HCT116 (cell line): ENCODE data around the gene CRYBB1. TPM values are rescaled to one million over a fixed set of nuclear protein-coding genes. Genes with fewer than 3 reads are reported as not detected.

Experiments used
- ATAC-seq: fragments of 200-7000 bp; cut with Tn5 transposase; 2 replicates; pipeline ENCODE4 v1.9.1; 2020; ENCODE audit warnings: mild to moderate bottlenecking, moderate library complexity
- BruUV-seq: library from RNA; stranded (reverse); fragments of 400-500 nt; replicated peaks from 2 replicates; lab custom pipeline; 2021; lab: Mats Ljungman, UMichigan
- CTCF ChIA-PET: fragments of 300-600 bp; sonication (Branson Sonifier 250); formaldehyde crosslinking; loops from one replicate; lab custom pipeline; 2021; ENCODE audit warnings: antibody characterized with exemption; lab: Charles Lee
- POLR2A ChIA-PET: fragments of 300-600, 350-600 bp; sonication (Branson Sonifier 250); formaldehyde crosslinking; loops from one replicate; lab custom pipeline; 2021; ENCODE audit warnings: antibody characterized with exemption; lab: Charles Lee
- RAD21 ChIA-PET, 2 experiments: fragments of 300-600 bp; sonication (Branson Sonifier 250); formaldehyde crosslinking; loops; one replicate each; lab custom pipeline; 2023; ENCODE audit warnings: low total read pairs in 2 of 2; ENCODE audit not compliant: uncharacterized antibody in 2 of 2, unreplicated experiment in 2 of 2, low non-redundant PET in 1 of 2; lab: Charles Lee
- DNase-seq: peaks from one replicate; pipeline ENCODE4 v3.0.0-alpha.2; 2010; ENCODE audit warnings: low read depth, low spot score
- H2AFZ ChIP-seq: fragments of 200-600 bp; shearing (Covaris generic), sonication (generic); 2 replicates; pipeline ENCODE4 v1.6.1; 2017; ENCODE audit warnings: low read depth, mixed run types, mixed read lengths, antibody characterized with exemption, low read length; ENCODE audit not compliant: poor library complexity, severe bottlenecking
- H3K27ac ChIP-seq: 2 replicates; pipeline ENCODE4 v1.5.1; 2012; ENCODE audit warnings: low read depth, low read length
- H3K27me3 ChIP-seq: fragments of 200-600 bp; sonication (generic); 2 replicates; pipeline ENCODE4 v1.6.1; 2016; ENCODE audit warnings: mixed run types, low read length, mixed read lengths; ENCODE audit not compliant: insufficient read depth
- H3K36me3 ChIP-seq, 2 experiments: fragments of 200-500 bp in 1 of 2; fragments of 200-600 bp in 1 of 2; sonication (Bioruptor generic) in 1 of 2; sonication (generic) in 1 of 2; 2 replicates each; pipeline versions ENCODE4 v1.5.1 to v1.6.1; 2014 to 2016; ENCODE audit warnings: low read length in 2 of 2, inconsistent platforms in 1 of 2, mixed read lengths in 1 of 2, mixed run types in 1 of 2; ENCODE audit not compliant: insufficient read depth in 2 of 2, control insufficient read depth in 1 of 2
- H3K4me1 ChIP-seq, 2 experiments: fragments of 200-600 bp in 1 of 2; sonication (generic) in 1 of 2; 2 replicates each; pipeline versions ENCODE4 v1.5.1 to v1.6.1; 2012 to 2017; ENCODE audit warnings: low read length in 2 of 2, inconsistent platforms in 1 of 2, mild to moderate bottlenecking in 1 of 2, mixed read lengths in 1 of 2, mixed run types in 1 of 2, moderate library complexity in 1 of 2; ENCODE audit not compliant: insufficient read depth in 2 of 2, control insufficient read depth in 1 of 2
- H3K4me2 ChIP-seq: fragments of 200-600 bp; sonication (generic); 2 replicates; pipeline ENCODE4 v1.6.1; 2017; ENCODE audit warnings: mixed run types, low read length, mixed read lengths
- H3K4me3 ChIP-seq, 2 experiments: fragments of 200-600 bp in 1 of 2; sonication (generic) in 1 of 2; replicated peaks in 1 of 2; 2 replicates each; pipeline ENCODE4 v1.5.1; 2011 to 2016; ENCODE audit warnings: low read length in 2 of 2, control low read depth in 1 of 2, low read depth in 1 of 2, mild to moderate bottlenecking in 1 of 2, mixed read lengths in 1 of 2, mixed run types in 1 of 2
- H3K79me2 ChIP-seq: fragments of 200-600 bp; sonication (generic); 2 replicates; pipeline ENCODE4 v1.6.1; 2017; ENCODE audit warnings: mild to moderate bottlenecking, mixed run types, low read length, moderate library complexity, mixed read lengths; ENCODE audit not compliant: insufficient read depth
- H3K9ac ChIP-seq: fragments of 200-600 bp; sonication (generic); 2 replicates; pipeline ENCODE4 v1.6.1; 2016; ENCODE audit warnings: low read length, mixed read lengths
- H3K9me2 ChIP-seq: fragments of 200-600 bp; sonication (generic), shearing (Covaris generic); 2 replicates; pipeline ENCODE4 v1.6.1; 2017; ENCODE audit warnings: mixed run types, mild to moderate bottlenecking, moderate library complexity; ENCODE audit not compliant: insufficient read depth
- H3K9me3 ChIP-seq, 2 experiments: fragments of 200-500 bp in 1 of 2; fragments of 200-600 bp in 1 of 2; sonication (Bioruptor generic) in 1 of 2; sonication (generic) in 1 of 2; 2 replicates each; pipeline ENCODE4 v1.6.1; 2014 to 2017; ENCODE audit warnings: low read length in 2 of 2, mixed read lengths in 2 of 2, inconsistent platforms in 1 of 2, low read depth in 1 of 2, mild to moderate bottlenecking in 1 of 2, mixed run types in 1 of 2, moderate library complexity in 1 of 2; ENCODE audit not compliant: control insufficient read depth in 1 of 2, insufficient read depth in 1 of 2
- H4K20me1 ChIP-seq: fragments of 200-600 bp; sonication (generic), shearing (Covaris generic); 2 replicates; pipeline ENCODE4 v1.6.1; 2017; ENCODE audit warnings: mixed run types, mild to moderate bottlenecking, moderate library complexity; ENCODE audit not compliant: insufficient read depth
- CTCF ChIP-seq, 3 experiments: fragments of 200-600 bp in 1 of 3; sonication (generic) in 1 of 3; IDR thresholded peaks in 2 of 3; conservative IDR thresholded peaks in 1 of 3; 2 replicates each; pipeline ENCODE4 v1.5.1; 2012 to 2017; ENCODE audit warnings: low read depth in 2 of 3, low read length in 2 of 3, antibody characterized with exemption in 1 of 3, borderline replicate concordance in 1 of 3, control low read depth in 1 of 3, mild to moderate bottlenecking in 1 of 3, mixed read lengths in 1 of 3, mixed run types in 1 of 3, moderate library complexity in 1 of 3; ENCODE audit not compliant: insufficient read depth in 1 of 3
- ELF1 ChIP-seq: IDR thresholded peaks from 2 replicates; pipeline ENCODE4 v1.6.1; 2012; ENCODE audit warnings: low read depth, borderline replicate concordance
- FOSL1 ChIP-seq: IDR thresholded peaks from 2 replicates; pipeline ENCODE4 v1.6.1; 2012; ENCODE audit warnings: low read depth
- POLR2A ChIP-seq: IDR thresholded peaks from 2 replicates; pipeline ENCODE4 v1.7.0; 2011; ENCODE audit warnings: borderline replicate concordance; ENCODE audit not compliant: insufficient read depth, insufficient read length; ENCODE audit errors: extremely low read depth
- RAD21 ChIP-seq: IDR thresholded peaks from 2 replicates; pipeline ENCODE4 v1.6.1; 2012; ENCODE audit warnings: low read depth, mild to moderate bottlenecking
- SP1 ChIP-seq: IDR thresholded peaks from 2 replicates; pipeline ENCODE4 v1.6.1; 2012; ENCODE audit warnings: low read depth
- intact Hi-C: fragments of 100-400 bp; cut with micrococcal nuclease; formaldehyde crosslinking; loops from 2 replicates; pipeline ENCODE4 v1.10.0; 2022
- total RNA-seq: library from RNA; stranded (reverse); gene quantifications from one replicate; pipeline ENCODE4 v1.2.1, GENCODE V29; 2021; ENCODE audit not compliant: unreplicated experiment
- TF ChIP-seq, protein P1 (sequence below): IDR thresholded peaks from 2 replicates; pipeline ENCODE4 v1.6.1; 2011; ENCODE audit warnings: mild to moderate bottlenecking, low read length, moderate library complexity; ENCODE audit not compliant: insufficient replicate concordance; ENCODE audit errors: extremely low read depth

Gene CRYBB1
- total RNA-seq, 1 experiment from 2014 or later: not detected

- no peak for TF ChIP-seq CTCF (IDR thresholded peaks at IDR 0.05 in 2 of 3, conservative IDR thresholded peaks at IDR 0.05 in 1 of 3; ENCODE audit: borderline replicate concordance in 1 of 3, insufficient read depth in 1 of 3, low read depth in 2 of 3, low read length in 2 of 3)
- no peak for TF ChIP-seq SP1
- TF ChIP-seq, protein P1, sequence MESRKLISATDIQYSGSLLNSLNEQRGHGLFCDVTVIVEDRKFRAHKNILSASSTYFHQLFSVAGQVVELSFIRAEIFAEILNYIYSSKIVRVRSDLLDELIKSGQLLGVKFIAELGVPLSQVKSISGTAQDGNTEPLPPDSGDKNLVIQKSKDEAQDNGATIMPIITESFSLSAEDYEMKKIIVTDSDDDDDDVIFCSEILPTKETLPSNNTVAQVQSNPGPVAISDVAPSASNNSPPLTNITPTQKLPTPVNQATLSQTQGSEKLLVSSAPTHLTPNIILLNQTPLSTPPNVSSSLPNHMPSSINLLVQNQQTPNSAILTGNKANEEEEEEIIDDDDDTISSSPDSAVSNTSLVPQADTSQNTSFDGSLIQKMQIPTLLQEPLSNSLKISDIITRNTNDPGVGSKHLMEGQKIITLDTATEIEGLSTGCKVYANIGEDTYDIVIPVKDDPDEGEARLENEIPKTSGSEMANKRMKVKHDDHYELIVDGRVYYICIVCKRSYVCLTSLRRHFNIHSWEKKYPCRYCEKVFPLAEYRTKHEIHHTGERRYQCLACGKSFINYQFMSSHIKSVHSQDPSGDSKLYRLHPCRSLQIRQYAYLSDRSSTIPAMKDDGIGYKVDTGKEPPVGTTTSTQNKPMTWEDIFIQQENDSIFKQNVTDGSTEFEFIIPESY: no peak
These were observed 40.3 kb upstream of the CRYBB1 start (continued) for GRCh38 chr22:26658161-26658560.

- Histone ChIP-seq H3K27ac (peak within 1 kb of the TSS; percentile 62; the same call in 1 of the 2 replicates), H3K4me2 (peak within 1 kb of the TSS; percentile 96), H3K27me3 (peaks cover 4% of the 10 kb centered on the region; the same call in 1 of the 2 replicates), H3K9ac (peak within 1 kb of the TSS; percentile 46), H4K20me1 (no peaks in the 10 kb centered on the region), H3K79me2 (no peaks in the 10 kb centered on the region), H3K4me1 (peaks cover 12 to 21% of the 10 kb centered on the region in 2 experiments), H3K36me3 (no peaks in the 10 kb centered on the region), H2AFZ (peak within 1 kb of the TSS; percentile 97), H3K4me3 (peak within 1 kb of the TSS; percentile 38 to 61; a peak in 3 of 4 replicates), H3K9me2 (no peaks in the 10 kb centered on the region), H3K9me3 (no peaks in the 10 kb centered on the region)
- ChIA-PET POLR2A (no interaction called here), CTCF (no interaction called here), RAD21 (no interaction called here)
- intact Hi-C loops: no loop called here
- DNase-seq: no peak
- ATAC-seq: no peak
- no TSS peak for BruUV-seq
- no peak for TF ChIP-seq ELF1
- no peak for TF ChIP-seq SP1
- no peak for TF ChIP-seq RAD21
- TF ChIP-seq FOSL1: no peak
- no peak for TF ChIP-seq POLR2A
- TF ChIP-seq, all 23 proteins: peak for 0
These were observed 39.3 kb upstream of the CRYBB1 start, which contains the start of gene MIAT for GRCh38 chr22:26656891-26657851. MIAT (plus strand) TSS chr22:26657588.
